Measurements from ENCODE around the gene KHDC1. TPM values are rescaled to one million over a fixed set of nuclear protein-coding genes. Genes with fewer than 3 reads are reported as not detected.
"Not testable (repeated sequence)": the region's sequence is repeated elsewhere in the genome, so short reads cannot be mapped to it uniquely, and the experiment has no call there.

Gene KHDC1
- 9.6 TPM for total RNA-seq (2021; ENCODE audit: unreplicated experiment)
- 11.8 TPM for polyA plus RNA-seq (2012; ENCODE audit: insufficient read length)
- percentile 75 among the genes with signal in this experiment for Bru-seq, nascent RNA
- BruChase-seq, experiment 1, labeled RNA remaining after a 2-hour chase: percentile 66 among the genes with signal in this experiment
- percentile 65 among the genes with signal in this experiment for BruChase-seq, experiment 2, labeled RNA remaining after a 6-hour chase
- long read RNA-seq, transcript KHDC1-205 (3 exons, 2,053 nt): major isoform, 11 of 35 reads
- long read RNA-seq, partial matches to known transcripts: 0 of 35 reads
- long read RNA-seq, other reads (novel, unspliced or antisense): 20 of 35 reads

- peaks cover 11% of the 10 kb centered on the region; the same call in 1 of the 2 replicates for H3K4me1 ChIP-seq (ENCODE audit: control insufficient read depth, insufficient read depth, low read length)
- intact Hi-C loops (cut with micrococcal nuclease; ENCODE audit: unreplicated experiment): no loop called here
- ChIA-PET POLR2A (no interaction called here), CTCF (no interaction called here)
- ATAC-seq: peak; percentile 95
- peak; percentile 13 for DNase-seq (ENCODE audit: low read depth, low spot score)
- H3K27ac ChIP-seq (ENCODE audit: low read length): peak within 1 kb of the TSS; percentile 91
- no peaks in the 10 kb centered on the region for H3K36me3 ChIP-seq (ENCODE audit: control insufficient read depth, insufficient read depth, low read length)
- BruUV-seq (replicated peaks): no TSS peak
- in situ Hi-C loops (cut with HindIII; ENCODE audit: low pct_unique_long_range_greater_than_20kb, low sequenced_read_pairs): no loop called here
- H3K4me3 ChIP-seq (ENCODE audit: low read depth in 2 of 2, low read length in 2 of 2): peak within 1 kb of the TSS; percentile 59 to 90
- TF ChIP-seq REST (IDR thresholded peaks at IDR 0.05; ENCODE audit: insufficient read depth in 1 of 2, low read depth in 2 of 2, low read length in 1 of 2) (no peak), TCF7L2 (IDR thresholded peaks at IDR 0.05; ENCODE audit: low read depth, low read length) (no peak), POLR2AphosphoS5 (IDR thresholded peaks at IDR 0.05; ENCODE audit: low read depth, low read length) (peak; percentile 57; the same call in 1 of the 2 replicates), SIN3A (IDR thresholded peaks at IDR 0.05; ENCODE audit: borderline replicate concordance, insufficient read depth, low read depth, low read length) (no peak), CTCF (IDR thresholded peaks at IDR 0.05) (no peak)
- H3K9me3 ChIP-seq (ENCODE audit: control insufficient read depth, insufficient read depth, low read depth, low read length): no peaks in the 10 kb centered on the region
- no peaks in the 10 kb centered on the region for H3K27me3 ChIP-seq (ENCODE audit: control insufficient read depth, insufficient read depth, low read length)
Observed at GRCh38 chr6:73262671-73263569, at the start of gene KHDC1. Gene KHDC1, minus strand, starts transcription at chr6:73263196. Its CDS starts 20,679 bp downstream, at chr6:73242517.

- TSS peak; percentile 61 for BruUV-seq (replicated peaks)
- H3K36me3 ChIP-seq (ENCODE audit: control insufficient read depth, insufficient read depth, low read length); ATAC-seq; H3K4me1 ChIP-seq (ENCODE audit: control insufficient read depth, insufficient read depth, low read length); POLR2A ChIA-PET; intact Hi-C loops (cut with micrococcal nuclease; ENCODE audit: unreplicated experiment); CTCF ChIA-PET; H3K9me3 ChIP-seq (ENCODE audit: control insufficient read depth, insufficient read depth, low read depth, low read length); DNase-seq (ENCODE audit: low read depth, low spot score); H3K27me3 ChIP-seq (ENCODE audit: control insufficient read depth, insufficient read depth, low read length); in situ Hi-C loops (cut with HindIII; ENCODE audit: low pct_unique_long_range_greater_than_20kb, low sequenced_read_pairs): not testable (repeated sequence)
- peak; percentile 16 for TF ChIP-seq CTCF (IDR thresholded peaks at IDR 0.05)
- Histone ChIP-seq H3K27ac (ENCODE audit: low read length) (peak overlapping the region; percentile 94), H3K4me3 (ENCODE audit: low read depth in 2 of 2, low read length in 2 of 2) (peak overlapping the region; percentile 82 to 94)
Observed at GRCh38 chr6:73310503-73310845, 47.5 kb upstream of the KHDC1 start.

Measured in Panc1 (cell line).